Stimulated activated CD4-positive, alpha-beta T cell treated with anti-CD3 and anti-CD28 coated beads, Interleukin-12 subunit alpha, Interleukin-12 subunit beta, amount 100 ng/mL, for 48 hours (primary cell): Measurements from ENCODE around the gene RNU1-4.
"Not testable (repeated sequence)": the region's sequence is repeated elsewhere in the genome, so short reads cannot be mapped to it uniquely, and the experiment has no call there.

Source experiments
- DNase-seq, 3 donors: peaks; one replicate each; pipeline ENCODE4 v3.0.0-alpha.2; 2020; ENCODE audit warnings: low read depth in 2 of 3, low spot score in 1 of 3

The RNU1-4 gene

DNA sequence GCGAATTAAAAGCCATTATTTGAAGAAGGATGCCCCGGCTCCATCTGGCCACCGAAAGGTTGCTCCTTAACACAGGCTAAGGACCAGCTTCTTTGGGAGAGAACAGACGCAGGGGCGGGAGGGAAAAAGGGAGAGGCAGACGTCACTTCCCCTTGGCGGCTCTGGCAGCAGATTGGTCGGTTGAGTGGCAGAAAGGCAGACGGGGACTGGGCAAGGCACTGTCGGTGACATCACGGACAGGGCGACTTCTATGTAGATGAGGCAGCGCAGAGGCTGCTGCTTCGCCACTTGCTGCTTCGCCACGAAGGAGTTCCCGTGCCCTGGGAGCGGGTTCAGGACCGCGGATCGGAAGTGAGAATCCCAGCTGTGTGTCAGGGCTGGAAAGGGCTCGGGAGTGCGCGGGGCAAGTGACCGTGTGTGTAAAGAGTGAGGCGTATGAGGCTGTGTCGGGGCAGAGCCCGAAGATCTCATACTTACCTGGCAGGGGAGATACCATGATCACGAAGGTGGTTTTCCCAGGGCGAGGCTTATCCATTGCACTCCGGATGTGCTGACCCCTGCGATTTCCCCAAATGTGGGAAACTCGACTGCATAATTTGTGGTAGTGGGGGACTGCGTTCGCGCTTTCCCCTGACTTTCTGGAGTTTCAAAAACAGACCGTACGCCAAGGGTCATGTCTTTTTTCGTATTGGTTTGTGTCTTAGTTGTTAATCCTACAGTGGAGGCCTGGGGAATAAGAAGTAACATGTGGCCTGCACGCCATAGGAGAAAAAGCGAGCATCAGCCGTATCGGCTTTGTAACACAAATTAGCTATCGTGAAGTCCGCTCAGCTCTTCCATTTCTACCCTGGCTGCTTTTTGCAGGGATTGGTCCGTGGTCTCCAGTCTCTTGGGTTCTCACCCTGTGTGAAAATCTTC, at the start of gene RNU1-4:
Gene RNU1-4, plus strand, starts transcription at position 470 of the 918 bp plus-strand sequence.
- DNase-seq: not testable (repeated sequence)

DNA sequence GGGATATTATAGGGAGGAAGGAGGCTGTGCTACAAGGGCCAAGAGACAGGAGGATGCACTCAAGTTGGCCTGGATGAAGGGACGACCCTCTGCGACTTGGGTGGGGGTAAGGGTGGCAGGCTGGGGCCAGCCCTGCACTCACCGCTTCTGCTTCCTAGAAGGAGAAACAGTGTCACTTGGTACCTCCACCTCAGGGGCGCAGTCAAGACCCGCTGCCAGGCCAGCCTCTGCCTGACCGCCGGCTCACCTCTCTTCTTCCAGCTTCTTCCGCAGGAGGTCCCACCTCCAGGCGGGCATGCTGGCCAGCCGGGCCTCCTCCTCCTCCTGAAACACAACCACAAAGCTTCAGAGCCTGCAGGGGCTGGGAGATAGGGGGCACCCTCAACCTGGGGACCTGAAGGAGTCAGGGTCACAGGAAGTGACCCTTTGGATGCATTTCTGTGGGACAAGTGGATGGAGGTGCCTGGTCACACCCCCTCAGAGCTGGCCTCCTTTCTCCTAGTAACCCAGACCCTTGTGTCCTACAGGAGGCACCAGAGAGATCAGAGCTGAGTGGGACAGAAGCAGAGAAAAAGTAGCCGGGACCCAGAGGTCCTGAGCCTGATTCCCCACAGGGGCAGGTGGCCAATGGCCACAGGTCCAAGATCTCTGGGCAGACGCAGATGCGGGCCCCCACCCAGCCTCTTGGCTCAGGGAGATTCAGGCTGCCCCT, 49.2 kb upstream of the RNU1-4 start:
- DNase-seq: not testable (repeated sequence)

DNA sequence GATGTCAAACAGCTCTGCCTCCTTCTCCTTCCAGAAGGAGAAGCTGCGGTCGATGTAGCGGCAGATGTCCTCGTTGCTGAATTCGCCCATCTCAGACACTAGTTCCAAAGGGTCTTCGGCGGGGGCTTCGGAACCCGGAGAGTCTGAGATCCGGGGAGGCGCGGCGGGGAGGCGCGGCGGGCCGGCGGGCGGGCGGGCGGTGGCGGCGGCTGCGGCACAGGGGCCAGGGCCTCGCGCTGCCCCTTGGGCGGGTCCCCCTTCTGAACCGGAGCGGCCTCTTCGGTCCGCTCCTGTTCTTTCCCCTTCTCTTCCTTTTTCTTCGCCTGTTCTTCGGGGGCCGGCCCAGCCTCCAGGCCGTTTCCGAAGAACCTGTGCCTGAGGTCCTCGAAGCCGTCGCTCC, 48.0 kb upstream of the RNU1-4 start:
- DNase-seq: not testable (repeated sequence)

GRCh38 chr1:16692717-16693448, 47.4 kb upstream of the RNU1-4 start:
- not testable (repeated sequence) for DNase-seq

DNA sequence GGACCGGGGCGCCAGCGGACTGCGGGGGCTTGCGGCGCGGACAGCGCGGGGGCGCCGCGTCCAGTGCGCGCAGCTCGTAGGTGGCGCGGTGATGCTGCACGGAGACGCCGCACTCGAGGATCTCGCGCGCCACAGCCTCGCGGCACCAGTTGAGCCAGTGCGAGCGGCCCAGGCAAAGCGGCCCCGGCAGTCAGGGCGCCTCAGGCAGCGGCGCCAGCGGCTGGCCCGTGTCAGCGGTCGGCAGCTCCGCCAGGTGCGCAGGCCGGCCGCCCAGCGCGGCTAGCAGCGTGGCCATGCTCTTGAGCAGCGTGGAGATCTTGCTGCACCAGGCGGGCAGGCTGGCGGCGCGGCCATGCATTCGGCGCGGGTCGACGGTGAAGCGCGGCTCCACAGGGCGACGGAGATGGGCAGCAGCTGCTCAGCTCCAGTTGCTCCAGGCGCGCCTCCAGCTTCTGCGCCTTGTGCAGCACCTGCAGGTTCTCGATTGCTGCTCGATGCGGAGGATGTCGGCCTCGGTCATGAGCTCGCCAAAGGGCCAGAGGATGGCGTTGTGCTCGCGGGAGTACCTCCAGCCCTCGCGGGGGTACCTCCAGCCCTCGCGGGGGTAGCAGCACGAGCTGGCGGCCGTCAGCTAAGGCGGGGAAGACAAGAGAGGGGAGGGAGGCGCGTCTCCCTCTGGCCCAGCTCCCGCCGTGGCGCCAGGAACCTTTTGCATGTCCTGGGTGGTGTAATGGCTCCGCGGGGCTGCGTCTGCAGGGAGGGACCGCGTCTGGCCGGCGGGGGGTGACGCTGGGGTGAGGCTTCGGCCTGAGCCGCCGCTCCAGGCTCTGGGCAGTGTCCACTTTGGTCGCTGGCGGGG, 46.6 kb upstream of the RNU1-4 start:
- not testable (repeated sequence) for DNase-seq

GRCh38 chr1:16694308-16694702, 46.0 kb upstream of the RNU1-4 start:
- not testable (repeated sequence) for DNase-seq

DNA sequence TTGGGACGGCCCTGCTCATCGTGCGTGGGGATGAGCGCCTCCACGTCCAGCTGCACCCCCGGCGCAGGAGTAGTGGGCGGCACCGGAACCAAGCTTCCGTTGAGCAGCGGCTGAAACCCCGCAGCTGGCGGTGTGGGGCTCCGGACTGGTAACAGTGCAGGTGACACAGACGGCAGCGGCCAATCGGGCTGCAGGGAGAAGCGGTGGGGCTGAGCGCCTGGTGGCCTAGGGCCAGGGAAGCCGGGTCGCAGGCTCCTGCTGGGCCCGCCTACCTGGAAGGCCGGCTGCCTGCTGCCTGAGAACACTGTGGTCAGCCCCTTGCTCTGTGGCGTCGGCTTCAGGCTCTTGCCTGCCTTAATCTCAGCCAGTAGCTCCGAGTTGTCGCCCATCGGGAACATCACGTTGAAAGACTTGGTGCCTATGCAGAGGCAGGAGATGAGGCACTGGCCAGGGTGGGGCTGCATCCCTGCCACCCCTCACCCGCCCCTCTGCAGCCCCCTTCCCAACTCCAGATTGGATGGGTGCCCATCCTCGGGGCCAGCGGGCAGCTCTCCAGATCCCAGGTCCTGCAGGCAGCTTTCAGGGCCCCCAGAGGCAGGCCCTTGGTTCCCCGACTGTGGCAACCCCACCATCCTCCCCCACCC, 43.7 kb upstream of the RNU1-4 start:
- not testable (repeated sequence) for DNase-seq

DNA sequence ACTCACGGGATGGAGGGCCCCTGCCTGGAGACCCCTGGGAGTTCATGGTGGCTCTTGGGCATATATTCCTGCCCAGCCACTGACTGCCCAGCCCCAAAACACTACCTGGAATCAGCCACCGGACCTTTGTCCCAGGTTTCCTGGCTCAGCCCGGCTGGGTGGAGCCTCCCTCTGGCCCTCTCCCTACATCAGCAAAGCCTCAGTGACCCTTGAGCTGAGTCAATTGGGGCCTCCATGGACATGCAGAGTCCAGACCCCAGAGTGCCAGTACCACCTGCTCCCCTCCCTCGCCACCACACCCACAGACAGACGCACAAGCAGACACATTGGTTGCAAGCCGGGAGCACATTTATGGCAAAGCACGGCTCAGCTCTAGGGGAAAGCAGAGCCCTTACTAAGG, 43.2 kb upstream of the RNU1-4 start:
- not testable (repeated sequence) for DNase-seq

- not testable (repeated sequence) for DNase-seq
These were observed 40.9 kb upstream of the RNU1-4 start for GRCh38 chr1:16699440-16699839.

DNA sequence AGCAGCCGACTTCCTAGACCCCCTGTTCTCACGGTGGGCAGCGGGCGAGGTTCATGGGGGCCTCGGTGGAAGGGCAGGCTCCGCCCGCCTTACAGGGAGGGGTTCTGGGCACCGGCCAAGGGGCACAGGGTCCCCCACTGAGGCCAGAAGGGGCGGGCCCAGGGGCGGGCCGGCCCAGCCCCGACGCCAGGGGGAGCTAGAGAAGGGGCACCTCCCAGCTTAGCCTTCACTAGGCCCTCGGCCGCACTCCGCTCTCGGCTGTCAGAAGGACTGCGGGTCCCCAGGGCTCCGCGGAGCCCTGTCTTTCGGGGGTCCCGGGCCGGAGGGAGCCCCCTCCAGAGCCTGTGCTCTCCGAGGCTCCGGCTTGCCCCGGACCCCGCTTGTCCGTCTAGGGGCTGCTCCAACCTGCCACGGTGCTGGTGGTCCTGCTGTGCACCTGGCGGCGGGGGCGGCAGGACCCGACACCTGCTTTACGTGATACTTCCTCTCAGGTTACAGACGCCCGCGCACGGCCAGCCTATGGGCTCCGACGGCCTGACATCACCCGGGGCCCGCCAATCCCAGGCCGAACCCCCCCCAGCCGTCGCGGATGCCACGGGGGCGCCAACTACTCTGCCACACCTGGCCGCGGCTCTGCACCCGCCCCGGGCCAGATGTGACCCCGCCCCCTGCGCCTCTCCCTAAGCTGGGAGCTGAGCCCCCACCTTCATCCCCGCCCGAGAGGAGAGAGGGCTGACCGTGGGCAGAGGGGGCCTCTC, 40.0 kb upstream of the RNU1-4 start:
- not testable (repeated sequence) for DNase-seq

DNA sequence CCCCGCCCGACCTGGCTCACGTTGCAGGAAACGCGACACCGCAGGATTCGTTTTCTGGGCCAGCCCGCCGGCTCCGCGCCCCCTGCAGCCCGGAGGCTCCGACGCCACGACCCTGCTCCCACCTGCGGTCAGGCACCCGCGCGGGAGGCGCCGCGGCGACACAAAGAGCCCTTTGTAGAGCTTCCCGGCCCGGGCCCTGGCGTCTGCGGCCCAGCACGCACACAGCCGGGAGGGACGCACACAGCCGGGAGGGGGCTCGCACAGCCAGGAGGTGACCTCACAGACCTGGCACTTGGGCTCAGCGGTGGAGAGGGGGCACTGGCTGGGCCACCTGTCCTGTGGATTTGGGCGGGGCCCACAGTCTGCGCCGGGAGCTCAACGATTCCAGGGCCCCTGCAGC, 39.1 kb upstream of the RNU1-4 start:
- not testable (repeated sequence) for DNase-seq

DNA sequence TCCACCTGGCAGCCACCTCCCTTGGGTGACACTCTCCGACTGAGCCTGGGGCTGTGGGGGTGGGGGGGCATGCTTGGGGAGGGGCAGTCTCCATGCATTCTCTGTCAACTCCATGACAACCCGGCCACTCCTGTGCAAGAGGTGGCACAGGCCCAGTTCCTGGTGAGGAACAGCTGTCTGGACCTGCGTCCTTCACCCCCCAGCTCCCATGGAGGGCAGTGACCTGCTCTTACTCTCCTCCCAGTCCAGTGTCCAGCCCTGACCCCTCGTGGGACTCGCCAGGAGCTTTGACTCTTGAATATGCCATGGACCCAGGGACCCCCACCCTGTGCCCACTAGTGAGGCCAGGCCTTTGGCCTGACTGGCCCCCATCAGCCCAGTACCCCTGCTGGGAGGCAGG, 38.0 kb upstream of the RNU1-4 start:
- not testable (repeated sequence) for DNase-seq

DNA sequence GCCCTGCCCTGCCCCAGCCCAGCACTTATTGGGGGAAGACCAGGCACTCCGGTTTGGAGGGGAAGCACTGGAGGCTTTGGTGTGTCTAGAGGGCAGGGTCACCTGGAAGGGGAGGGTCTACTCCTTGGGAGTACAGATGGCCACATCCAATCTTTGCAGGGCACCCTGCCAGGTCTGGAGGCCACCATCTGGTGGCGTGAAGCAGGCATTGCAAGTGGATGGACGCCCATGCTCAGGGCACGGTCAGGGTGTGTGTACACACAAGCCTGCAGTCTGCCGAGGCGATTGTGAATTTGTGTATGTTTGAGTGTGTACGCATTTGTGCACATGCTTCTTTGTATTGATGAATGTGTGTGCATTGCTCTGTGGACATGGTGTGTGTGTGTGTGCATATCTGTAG, 37.2 kb upstream of the RNU1-4 start:
- DNase-seq: not testable (repeated sequence)

GRCh38 chr1:16703602-16704001, 36.7 kb upstream of the RNU1-4 start:
- DNase-seq: not testable (repeated sequence)

DNA sequence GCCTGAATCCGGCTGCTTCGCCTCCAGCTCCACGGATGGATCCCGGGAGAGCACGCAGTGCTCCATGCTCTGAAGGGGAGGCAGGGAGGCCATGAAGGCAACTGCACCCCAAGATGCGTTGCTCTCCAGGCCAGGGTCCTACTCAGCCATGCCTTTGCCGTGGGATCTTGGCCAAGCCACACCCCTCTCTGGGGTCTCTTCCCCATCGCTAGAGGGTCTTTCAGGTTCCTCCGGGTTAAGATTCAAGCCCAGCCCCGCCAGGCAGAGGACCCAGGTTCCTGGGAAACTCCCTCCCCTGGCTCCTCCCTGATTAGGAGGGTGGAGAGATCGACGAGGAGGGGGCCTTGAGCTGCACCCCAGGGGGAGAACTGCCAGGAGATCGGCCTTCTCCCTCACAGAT, 36.2 kb upstream of the RNU1-4 start:
- not testable (repeated sequence) for DNase-seq

- DNase-seq: not testable (repeated sequence)
These were observed 35.7 kb upstream of the RNU1-4 start for GRCh38 chr1:16704502-16705100.

- DNase-seq: not testable (repeated sequence)
These were observed 34.0 kb upstream of the RNU1-4 start for GRCh38 chr1:16706302-16706701.

GRCh38 chr1:16707130-16708093, 32.9 kb upstream of the RNU1-4 start:
- not testable (repeated sequence) for DNase-seq
